ENCODE measurements around the gene HYAL4.

- TF ChIP-seq, protein P1, sequence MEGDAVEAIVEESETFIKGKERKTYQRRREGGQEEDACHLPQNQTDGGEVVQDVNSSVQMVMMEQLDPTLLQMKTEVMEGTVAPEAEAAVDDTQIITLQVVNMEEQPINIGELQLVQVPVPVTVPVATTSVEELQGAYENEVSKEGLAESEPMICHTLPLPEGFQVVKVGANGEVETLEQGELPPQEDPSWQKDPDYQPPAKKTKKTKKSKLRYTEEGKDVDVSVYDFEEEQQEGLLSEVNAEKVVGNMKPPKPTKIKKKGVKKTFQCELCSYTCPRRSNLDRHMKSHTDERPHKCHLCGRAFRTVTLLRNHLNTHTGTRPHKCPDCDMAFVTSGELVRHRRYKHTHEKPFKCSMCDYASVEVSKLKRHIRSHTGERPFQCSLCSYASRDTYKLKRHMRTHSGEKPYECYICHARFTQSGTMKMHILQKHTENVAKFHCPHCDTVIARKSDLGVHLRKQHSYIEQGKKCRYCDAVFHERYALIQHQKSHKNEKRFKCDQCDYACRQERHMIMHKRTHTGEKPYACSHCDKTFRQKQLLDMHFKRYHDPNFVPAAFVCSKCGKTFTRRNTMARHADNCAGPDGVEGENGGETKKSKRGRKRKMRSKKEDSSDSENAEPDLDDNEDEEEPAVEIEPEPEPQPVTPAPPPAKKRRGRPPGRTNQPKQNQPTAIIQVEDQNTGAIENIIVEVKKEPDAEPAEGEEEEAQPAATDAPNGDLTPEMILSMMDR (IDR thresholded peaks at IDR 0.05) = no peak
- TF ChIP-seq EZH2 (IDR thresholded peaks at IDR 0.05; ENCODE audit: borderline replicate concordance, insufficient read depth, low read depth, low read length, poor library complexity, severe bottlenecking) = no peak
Observed at GRCh38 chr7:123888192-123888591, 43.2 kb downstream of the HYAL4 start.
